Fibroblast of villous mesenchyme (primary cell): ENCODE measurements around the gene SPRR1A. TPM values are rescaled to one million over a fixed set of nuclear protein-coding genes. Genes with fewer than 3 reads are reported as not detected.

Source experiments
- DNase-seq: peaks from one replicate; pipeline ENCODE4 v3.0.0-alpha.2; 2010; ENCODE audit warnings: low read depth
- H3K4me3 ChIP-seq: 2 replicates; pipeline ENCODE4 v1.5.1; 2011; ENCODE audit warnings: low read depth, mild to moderate bottlenecking, low read length
- CTCF ChIP-seq: IDR thresholded peaks from 2 replicates; pipeline ENCODE4 v1.5.1; 2012; ENCODE audit warnings: low read depth, mild to moderate bottlenecking, low read length; ENCODE audit not compliant: insufficient read depth
- total RNA-seq: library from RNA; depleted of rRNA; stranded (reverse); fragments of >200 nt; gene quantifications from 2 replicates; pipeline ENCODE4 v1.2.3, GENCODE V29; 2012

The SPRR1A gene
- total RNA-seq, 1 donor: not detected

GRCh38 chr1:153024413-153024812 is 40.5 kb downstream of the SPRR1A start:
- DNase-seq: no peak
- H3K4me3 ChIP-seq: no peak overlapping the region
- TF ChIP-seq CTCF: no peak

- no peak overlapping the region for H3K4me3 ChIP-seq
- TF ChIP-seq CTCF: no peak
- no peak for DNase-seq
Observed at GRCh38 chr1:153025797-153026196, 41.9 kb downstream of the SPRR1A start.

- no peak overlapping the region for H3K4me3 ChIP-seq
- no peak for DNase-seq
- TF ChIP-seq CTCF: no peak
Observed at GRCh38 chr1:153028766-153029165, 44.9 kb downstream of the SPRR1A start.

- no peak for DNase-seq
- TF ChIP-seq CTCF: no peak
- no peak within 1 kb of the TSS for H3K4me3 ChIP-seq
Observed at GRCh38 chr1:153030895-153031294, 47.0 kb downstream of the SPRR1A start, which contains the start of gene SPRR1B. Gene SPRR1B (plus strand): TSS chr1:153031203. CDS start chr1:153032346, 1,143 bp downstream.

DNA sequence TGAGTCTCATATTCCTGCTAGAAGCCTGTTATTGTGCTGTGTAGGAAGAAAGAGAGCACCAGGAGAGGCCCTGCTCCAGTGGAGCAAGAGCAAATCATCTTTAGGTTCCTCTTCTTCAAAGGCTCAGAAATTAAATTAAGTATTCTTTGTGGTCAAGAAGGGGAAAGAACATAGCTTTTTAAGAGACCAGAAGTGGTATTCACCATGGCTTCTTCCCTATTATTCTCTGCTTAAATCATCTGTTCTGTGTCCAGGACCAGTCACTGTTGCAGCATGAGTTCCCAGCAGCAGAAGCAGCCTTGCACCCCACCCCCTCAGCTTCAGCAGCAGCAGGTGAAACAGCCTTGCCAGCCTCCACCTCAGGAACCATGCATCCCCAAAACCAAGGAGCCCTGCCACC is 48.2 kb downstream of the SPRR1A start:
- TF ChIP-seq CTCF: no peak
- no peak overlapping the region for H3K4me3 ChIP-seq
- no peak for DNase-seq

- DNase-seq: peak; percentile 1
- TF ChIP-seq CTCF: no peak
- no peak overlapping the region for H3K4me3 ChIP-seq
Observed at GRCh38 chr1:153032677-153033308, 48.9 kb downstream of the SPRR1A start.

DNA sequence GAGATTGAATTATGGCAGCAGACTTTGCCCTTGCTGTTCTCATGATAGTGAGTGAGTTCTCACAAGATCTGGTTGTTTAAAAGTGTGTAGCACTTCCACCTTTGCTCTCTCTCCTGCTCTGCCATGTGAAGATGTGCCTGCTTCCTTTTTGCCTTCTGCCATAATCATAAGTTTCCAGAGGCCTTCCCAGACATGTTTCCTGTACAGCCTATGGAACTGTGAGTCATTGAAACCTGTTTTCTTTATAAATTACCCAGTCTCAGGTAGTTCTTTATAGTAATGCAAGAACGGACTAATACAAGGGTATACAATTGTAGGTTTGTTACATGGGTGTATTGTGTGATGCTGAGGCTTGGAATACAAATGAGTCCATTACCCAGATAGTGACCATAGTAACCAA is 51.3 kb downstream of the SPRR1A start:
- DNase-seq: no peak
- no peak for TF ChIP-seq CTCF
- H3K4me3 ChIP-seq: no peak overlapping the region
